ENCODE measurements around the gene TEX2. TPM values are rescaled to one million over a fixed set of nuclear protein-coding genes. Genes with fewer than 3 reads are reported as not detected.
A peak's percentile ranks its signal among the peaks of the same experiment; 100 is the strongest.
"Not testable (repeated sequence)": the region's sequence is repeated elsewhere in the genome, so short reads cannot be mapped to it uniquely, and the experiment has no call there.

Gene TEX2
- total RNA-seq, 1 experiment from 2014 or later: 31.6 TPM

GRCh38 chr17:64213995-64214811 is 48.9 kb downstream of the TEX2 start:
- no peak for DNase-seq (ENCODE audit: low spot score)

DNA sequence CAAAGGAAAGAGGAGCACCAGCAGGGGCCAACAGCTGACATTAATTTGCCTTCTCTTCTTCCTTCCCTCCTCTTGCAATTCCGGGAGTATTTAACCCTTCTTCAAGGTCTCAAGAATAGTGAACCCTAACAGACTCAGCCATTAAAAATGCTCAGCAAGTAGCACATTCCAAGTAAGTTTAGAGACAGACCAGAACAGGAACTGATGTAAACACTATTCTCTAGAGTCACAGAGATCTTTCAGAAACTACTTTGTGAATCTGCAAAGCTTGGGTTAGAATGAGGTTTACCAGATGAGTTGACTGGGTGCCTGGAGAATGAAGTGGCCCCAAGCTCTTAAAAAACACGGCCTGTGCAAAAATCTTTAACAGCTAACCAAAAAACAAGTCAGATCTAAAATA is 50.9 kb downstream of the TEX2 start:
- no peak for DNase-seq (ENCODE audit: low spot score)

DNA sequence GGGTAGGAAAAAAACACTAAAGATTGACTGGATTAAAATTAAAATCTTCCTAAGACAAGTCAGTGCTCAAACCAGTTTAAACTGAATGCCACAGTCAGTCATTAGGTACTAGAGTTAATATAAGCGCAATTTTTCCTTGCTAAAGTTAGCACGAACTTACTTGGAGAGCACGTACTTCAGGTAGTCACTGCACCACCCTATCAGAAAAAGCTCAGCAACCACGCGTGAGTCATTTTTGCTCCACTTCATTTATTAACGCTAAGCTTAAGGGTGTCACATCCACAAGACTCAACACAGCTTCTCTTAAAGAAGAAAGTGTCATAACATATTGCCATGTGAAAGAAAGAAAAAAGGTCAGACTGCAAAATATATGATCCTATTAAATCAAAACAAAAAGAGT is 53.1 kb downstream of the TEX2 start:
- DNase-seq (ENCODE audit: low spot score): no peak

DNA sequence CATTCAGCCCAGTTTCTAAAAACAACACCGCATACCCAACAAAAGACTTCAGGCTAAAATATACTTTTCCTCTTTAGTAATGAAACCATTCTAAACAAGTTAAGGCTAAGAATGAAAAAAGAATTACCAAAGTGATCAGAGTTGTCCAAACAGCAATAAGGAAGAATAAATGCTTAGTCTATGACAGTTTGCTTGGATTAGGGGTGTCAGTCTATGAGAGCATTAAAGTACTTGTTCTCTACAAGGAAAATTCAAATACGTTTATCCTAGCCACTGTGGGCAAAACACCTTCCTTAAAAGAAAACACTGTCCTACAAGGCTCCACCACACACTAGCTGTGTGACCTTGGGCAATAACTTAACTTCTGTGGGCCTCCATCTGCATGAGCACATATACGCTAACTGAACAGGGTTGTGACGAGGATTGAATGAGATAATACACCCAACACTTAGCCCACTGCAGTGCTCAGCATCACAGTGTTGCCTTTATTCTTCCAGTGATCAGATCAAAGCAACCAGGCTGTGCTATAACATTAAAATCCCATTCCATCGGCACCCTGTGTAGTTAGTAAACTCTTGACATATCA is 53.6 kb downstream of the TEX2 start:
- DNase-seq (ENCODE audit: low spot score): no peak

DNA sequence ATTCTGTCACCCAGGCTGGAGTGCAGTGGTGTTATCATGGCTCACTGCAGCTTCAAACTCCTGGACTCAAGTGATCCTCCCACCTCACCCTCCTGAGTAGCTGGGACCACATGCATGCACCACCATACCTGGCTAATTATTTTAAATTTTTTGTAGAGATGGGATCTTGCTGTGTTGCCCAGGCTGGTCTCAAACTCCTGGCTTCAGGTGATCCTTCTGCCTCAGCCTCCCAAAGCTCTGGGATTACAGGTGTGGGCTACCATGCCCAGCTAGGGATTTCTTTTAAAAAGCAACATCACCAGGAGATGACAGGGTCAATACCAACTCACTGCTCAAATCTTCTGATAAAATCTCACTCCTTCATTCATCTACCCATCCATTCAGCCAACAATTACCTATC is 54.4 kb downstream of the TEX2 start:
- not testable (repeated sequence) for DNase-seq (ENCODE audit: low spot score)

GRCh38 chr17:64205804-64206203 is 57.3 kb downstream of the TEX2 start:
- DNase-seq (ENCODE audit: low spot score): no peak

GRCh38 chr17:64203630-64204029 is 59.4 kb downstream of the TEX2 start:
- DNase-seq (ENCODE audit: low spot score): no peak

- DNase-seq (ENCODE audit: low spot score): peak; percentile 92
Measured at GRCh38 chr17:64202683-64203344, 60.2 kb downstream of the TEX2 start.

DNA sequence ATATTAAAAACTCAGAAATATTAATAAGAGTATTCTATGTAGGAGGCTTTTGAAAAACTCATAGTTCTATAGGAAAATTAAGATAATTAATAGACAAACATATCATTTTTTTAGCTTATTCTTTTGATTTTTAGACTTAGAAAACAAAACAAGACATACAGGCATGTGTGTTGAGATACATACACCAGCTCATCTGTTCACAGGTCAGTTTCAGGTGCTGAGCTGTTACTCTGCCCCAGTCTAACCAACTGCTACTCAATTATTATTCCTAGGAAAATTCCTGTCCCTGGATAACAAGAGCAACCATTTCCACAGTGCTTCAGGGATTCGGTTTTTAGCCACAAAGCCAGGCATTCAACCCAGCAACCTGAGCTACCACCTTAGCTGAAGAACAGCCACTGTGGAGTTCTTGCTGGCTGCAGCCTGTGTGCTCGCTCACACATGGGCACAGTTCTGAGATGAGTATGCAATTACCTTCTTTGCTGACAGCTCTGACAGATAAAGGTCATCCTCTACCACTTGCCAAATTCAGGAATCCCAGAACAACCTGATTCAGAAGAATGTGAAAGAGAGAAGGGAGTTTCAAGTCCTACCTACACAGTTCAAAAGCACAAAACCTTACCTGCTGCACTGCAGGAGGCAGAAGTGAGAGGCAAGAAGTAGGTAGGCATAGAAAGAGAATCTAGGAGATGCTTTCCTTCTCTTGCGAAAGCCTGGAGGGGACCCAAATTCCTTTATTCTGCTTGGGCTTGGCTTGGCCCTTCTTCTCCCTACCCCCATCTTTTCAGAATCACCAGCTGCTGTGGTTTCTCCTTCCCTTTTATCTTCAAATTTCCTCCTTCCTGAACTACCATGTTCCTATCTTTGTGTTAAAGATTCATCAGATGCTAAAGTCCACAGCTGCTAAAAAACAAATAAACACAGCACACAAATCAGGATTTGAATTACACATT is 62.7 kb downstream of the TEX2 start:
- DNase-seq (ENCODE audit: low spot score): no peak

- DNase-seq (ENCODE audit: low spot score): no peak
Measured at GRCh38 chr17:64198331-64199090, 64.5 kb downstream of the TEX2 start.

GRCh38 chr17:64196601-64197000 is 66.5 kb downstream of the TEX2 start:
- DNase-seq (ENCODE audit: low spot score): peak; percentile 62

- DNase-seq (ENCODE audit: low spot score): no peak
Measured at GRCh38 chr17:64193561-64193960, 69.5 kb downstream of the TEX2 start.

GRCh38 chr17:64192589-64192988 is 70.5 kb downstream of the TEX2 start:
- DNase-seq (ENCODE audit: low spot score): no peak

DNA sequence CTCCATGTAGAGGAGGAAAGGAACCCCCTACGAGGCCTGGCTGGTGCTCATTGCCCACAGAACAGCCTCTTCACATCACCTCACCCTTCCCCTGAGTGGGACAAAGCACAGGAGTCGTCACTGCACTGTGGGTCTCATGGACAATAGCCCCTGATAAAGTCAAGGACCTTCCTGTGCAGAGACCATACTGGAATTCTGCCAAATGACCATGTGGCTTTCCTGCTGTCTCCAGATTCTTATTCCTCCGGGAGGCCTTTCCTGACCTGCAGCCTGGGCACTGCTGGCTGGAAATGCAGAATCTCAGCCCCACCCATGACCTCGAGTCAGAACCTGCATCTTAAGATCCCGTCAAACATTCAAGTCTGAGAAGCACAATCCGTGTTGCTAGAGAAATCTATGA is 72.6 kb downstream of the TEX2 start:
- DNase-seq (ENCODE audit: low spot score): no peak

DNA sequence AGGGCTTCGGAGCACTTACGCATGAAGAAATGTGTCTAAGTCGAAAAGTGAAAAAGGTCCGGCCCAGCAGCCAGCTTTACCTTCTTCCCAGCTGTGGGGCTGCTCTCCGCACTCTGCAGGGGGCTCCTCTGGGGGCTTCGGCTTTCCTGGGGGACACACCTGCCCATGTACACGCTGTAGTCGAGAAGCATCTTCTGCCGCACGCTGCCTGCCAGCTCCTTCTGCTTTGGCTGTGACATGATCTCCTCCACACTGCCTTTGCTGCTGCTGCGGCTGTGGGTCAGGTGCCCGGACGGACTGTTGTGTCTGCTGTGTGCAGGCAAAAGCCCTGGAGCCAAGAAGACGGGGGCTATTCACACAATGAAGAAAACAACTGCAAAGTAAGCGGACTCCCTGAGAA is 75.0 kb downstream of the TEX2 start:
- DNase-seq (ENCODE audit: low spot score): no peak

GRCh38 chr17:64187093-64187895 is 75.8 kb downstream of the TEX2 start:
- DNase-seq (ENCODE audit: low spot score): no peak

- no peak for DNase-seq (ENCODE audit: low spot score)
Measured at GRCh38 chr17:64186171-64187092, 76.6 kb downstream of the TEX2 start.

GRCh38 chr17:64185557-64185956 is 77.5 kb downstream of the TEX2 start:
- not testable (repeated sequence) for DNase-seq (ENCODE audit: low spot score)

DNA sequence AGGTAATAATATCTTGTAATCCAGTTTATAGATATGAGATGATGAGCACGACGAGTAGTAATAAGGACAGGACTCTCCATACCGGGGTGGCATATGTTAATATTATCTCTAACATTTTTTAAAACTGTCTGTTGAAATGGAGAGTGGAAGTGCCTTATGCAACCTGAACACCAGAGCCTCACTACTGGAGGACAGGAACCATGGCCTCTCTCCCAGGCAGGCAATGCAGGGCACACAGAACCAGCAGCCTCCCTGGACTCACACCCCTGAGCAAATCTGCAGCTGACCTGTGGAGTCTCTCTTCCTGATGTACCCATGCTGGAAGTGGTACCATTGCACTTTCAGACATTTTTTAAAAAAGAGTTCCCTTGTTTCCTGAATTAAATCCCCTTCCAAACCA is 78.0 kb downstream of the TEX2 start:
- DNase-seq (ENCODE audit: low spot score): no peak

Measured in A172 (cell line).